COLO668 (cell line): ENCODE results near the gene DISP2.
A peak's percentile ranks its signal among the peaks of the same experiment; 100 is the strongest.

Source experiments
- DNase-seq: peaks from one replicate; lab custom pipeline; 2025; ENCODE audit not compliant: unreplicated experiment; lab: John Stamatoyannopoulos, UW

Gene DISP2

GRCh38 chr15:40325188-40325587, 32.8 kb upstream of the DISP2 start:
- no peak for DNase-seq

- DNase-seq: no peak
Observed at GRCh38 chr15:40325700-40326099, 32.3 kb upstream of the DISP2 start.

GRCh38 chr15:40327457-40327856, 30.6 kb upstream of the DISP2 start:
- no peak for DNase-seq

- no peak for DNase-seq
Observed at GRCh38 chr15:40328176-40328575, 29.8 kb upstream of the DISP2 start.

DNA sequence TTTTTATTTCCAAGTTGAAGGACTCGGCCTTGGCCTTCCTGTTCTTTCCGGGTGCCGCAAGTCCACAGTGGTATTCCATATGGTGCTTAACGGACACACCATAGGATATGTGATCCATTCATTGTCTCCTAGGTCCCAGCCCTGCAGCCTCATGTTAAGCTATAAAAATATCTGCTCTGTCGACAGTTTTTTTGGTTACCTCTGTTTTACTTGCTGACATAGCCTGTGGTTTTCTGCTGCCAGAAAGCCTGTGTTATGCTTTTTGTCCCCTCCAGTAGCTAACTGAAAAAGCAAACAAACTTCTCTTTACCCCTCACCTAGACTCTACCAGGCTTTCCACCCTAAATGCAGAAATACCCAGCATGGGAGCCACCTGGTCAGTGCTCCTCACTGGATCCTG, 29.3 kb upstream of the DISP2 start:
- no peak for DNase-seq

DNA sequence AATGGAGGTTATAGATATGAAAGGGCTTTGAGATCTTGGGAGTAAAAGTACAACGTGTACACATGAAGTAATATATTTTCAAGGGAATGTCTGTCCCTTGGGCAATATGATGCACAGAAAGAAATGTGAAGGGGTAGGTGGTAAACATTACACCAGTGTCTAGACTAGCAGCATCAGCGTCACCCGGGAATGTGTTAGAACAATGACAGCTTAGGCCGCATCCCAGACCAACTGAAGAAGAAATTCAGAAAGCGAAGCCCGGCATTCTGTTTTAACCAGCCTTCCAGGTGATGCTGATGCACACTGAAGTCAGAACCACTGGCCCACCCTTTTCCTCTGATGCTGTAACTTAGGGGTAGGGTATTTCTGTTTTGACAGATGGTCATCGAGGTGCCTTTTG, 28.2 kb upstream of the DISP2 start:
- DNase-seq: no peak

DNA sequence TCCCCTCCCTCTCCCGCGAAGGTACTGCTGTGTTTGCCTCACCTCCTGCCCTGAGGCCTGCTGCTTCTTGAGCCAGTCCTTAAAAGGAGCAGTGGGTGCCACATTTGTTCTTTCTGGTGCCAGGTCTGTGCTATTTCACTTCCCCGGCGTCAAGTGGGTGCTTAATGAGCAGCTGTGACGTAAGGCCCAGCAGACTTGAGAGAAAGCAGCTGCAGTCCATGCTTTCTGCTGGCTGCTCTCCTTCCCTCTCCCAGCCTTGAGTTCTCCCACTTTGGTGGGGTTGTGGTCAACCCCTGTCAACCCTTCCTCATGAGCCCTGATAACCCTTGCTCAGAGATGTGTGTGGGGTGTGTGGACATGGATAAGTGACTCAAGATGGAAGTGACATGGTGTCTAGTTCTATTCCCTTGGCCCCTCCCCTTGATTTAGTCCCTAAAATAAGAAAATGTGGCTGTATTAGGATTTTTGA, 27.6 kb upstream of the DISP2 start:
- no peak for DNase-seq

GRCh38 chr15:40331026-40331425, 27.0 kb upstream of the DISP2 start:
- DNase-seq: no peak

DNA sequence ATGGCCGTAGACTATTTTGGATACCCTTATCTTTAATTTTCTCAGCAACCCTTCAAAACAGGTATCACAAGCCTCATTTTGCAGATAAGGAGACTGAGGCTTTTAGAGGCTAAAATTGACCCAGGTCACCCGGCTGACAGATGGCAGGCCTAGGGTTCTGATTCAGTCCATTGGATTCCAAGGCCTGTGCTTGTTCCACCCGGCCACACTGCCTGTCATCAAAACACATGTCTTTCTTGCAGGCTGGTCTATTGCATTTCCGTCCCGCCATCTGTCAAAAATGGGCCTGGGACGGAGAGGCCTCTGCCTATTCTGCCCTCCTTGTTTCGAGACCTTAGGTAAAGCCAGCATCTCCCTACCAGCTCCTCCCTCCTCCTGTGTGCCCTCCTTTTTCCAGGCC, 26.4 kb upstream of the DISP2 start:
- no peak for DNase-seq

DNA sequence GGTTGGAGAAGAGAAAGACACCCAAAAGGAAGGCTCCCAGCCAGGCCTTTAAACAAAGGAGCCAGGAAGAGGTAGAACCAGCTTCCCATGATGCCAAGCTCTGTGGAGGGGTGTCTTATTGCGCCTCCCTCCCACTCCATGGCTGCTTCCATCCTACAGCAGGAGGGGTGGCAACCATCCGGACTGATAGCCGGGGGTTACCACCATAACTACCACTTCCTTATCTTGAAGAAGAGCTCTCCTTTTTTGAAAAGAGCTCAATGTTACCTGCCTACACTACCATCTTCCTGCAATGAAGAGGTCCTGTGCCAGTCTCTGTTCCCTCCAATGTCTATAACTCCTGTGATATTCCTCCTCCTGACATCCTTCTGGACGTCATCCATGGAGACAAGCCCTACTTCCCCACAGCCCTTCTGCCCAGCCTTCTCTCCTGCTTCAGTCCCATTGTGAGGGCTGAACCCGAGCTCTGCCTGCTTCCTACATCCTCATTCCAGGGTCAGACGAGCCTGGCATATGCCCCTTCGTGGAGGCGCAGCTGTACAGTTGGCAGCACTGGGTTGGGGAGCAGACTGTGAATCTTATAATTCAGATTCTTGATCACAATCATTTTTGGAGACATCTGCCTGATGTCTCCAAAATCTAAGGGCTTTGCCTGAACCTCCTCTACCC, 25.8 kb upstream of the DISP2 start:
- no peak for DNase-seq

GRCh38 chr15:40333922-40334492, 24.0 kb upstream of the DISP2 start:
- DNase-seq: no peak

- DNase-seq: no peak
Observed at GRCh38 chr15:40334541-40334940, 23.5 kb upstream of the DISP2 start.

DNA sequence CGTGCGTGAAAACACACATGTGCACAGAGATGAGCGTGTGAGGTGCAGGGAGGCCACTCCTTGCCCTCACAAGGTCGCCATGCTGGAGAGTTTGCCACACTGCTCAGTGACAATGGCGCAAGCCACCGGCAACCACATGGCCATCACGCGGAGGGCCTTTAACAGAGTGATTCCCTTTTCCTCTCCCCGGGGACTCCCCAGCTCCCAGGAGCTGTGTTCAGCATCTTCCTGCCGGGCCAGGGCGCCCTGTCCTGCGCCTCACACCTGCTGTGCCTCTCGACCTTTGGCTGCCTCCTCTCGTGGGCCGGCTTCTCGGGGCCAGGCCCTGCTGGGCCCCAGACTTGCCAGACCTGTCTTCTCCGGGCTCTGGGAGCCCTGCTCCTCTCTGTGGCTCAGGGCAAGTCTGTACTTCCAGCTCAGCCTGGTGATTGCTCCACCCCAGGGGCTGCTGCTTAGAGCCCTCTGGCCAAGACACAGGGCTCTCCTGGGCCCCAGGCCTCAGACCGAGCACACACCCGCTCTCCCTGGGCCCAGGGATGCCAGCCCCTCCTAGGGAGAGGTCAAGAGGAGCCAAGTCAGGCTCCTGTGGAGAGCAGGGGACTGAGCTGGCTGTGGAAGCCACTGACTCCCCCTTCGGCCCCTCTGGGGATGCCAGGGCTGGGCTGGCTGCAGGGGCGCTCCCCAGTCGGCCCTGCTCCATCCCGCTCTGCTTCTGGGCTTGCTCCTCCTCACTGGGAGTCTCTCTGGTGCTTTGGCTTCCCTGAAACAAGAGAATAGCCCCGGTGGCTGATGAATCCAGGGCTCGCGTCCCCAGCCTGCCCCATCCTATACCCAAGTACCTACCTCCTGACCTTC, 22.9 kb upstream of the DISP2 start:
- DNase-seq: no peak

- no peak for DNase-seq
Observed at GRCh38 chr15:40335938-40336743, 21.9 kb upstream of the DISP2 start.

GRCh38 chr15:40336744-40337122, 21.3 kb upstream of the DISP2 start:
- DNase-seq: no peak

DNA sequence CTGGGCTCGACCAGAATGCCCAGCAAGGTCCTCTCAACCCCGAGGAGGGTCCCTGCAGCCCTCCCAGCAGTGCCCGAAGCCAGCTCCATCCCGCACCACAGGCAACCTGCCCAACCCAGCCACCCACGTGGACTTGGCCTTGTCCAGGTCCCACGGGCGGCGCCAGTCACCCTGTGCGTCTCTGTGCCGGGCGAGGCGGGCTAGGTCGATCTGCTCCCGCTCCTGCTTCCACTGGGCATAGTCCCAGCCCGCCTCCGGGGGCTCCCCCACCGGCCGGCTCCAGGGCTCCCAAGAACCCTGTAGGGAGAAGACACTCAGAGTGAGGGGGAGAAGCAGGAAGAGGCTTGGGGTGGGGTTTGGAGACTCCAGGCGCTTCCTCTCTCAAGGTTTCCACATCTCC, 20.4 kb upstream of the DISP2 start:
- no peak for DNase-seq

DNA sequence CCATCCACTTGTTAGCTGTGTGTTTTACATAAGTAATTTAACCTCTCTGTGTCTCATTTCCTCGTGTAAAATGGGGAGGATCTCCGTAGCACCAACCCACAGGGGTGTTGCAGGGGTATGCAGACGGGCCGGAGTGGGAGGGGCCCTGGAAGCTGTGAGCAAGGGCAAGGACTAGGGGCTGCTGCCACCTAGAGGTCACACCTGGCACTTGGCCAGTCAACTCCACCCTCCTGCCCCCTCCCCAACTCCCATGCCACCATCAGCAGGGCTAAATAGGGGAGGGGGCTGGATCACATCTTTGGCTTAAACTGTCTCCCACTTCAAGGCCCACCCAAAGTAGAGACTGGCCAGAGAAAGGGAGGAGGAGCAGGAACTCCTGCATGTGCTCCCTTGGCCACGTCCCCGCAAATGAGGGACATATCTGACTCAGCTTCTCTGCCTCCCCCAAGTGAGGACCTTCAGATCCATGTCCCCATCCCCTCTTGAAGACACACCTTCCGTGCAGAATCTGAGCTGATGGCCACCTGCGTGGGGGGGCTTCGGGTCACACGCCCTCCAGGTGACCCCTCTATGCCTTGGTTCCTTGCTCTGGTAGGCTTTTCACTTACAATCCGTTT, 19.9 kb upstream of the DISP2 start:
- DNase-seq: peak; percentile 75

DNA sequence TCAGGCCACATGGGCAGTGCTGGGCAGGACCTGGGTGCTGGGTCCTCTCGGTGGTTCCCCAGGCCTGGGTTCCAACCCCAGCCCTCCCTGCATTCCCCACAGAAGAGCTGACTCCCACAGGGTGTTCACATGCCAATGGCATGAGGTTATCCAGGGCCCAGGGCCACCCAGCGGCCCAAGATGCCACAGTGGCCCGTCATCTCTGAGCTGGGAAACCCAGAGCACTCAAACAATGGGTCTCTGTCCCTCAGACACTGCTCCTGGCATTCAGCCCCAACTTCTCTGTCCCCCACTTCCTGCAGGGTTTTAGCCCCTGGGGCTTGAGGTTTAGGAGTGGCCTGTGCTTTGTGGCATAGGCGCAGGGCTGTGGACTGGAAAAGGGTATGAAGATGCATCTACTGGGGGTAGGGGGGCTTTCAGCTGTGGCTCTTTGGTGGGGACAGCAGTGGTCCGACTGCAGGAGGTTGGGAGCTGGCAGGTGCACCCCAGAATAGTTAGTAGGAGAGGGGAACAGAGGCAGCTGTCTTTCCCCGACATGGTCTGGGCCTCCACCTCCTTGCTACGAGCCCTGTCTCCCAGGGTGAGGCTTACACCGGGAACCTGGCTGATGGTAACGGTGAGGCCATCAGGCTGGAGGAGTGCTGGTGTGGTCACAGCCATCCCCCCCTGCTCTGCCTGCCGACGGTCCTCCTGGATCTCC, 18.9 kb upstream of the DISP2 start:
- DNase-seq: no peak

DNA sequence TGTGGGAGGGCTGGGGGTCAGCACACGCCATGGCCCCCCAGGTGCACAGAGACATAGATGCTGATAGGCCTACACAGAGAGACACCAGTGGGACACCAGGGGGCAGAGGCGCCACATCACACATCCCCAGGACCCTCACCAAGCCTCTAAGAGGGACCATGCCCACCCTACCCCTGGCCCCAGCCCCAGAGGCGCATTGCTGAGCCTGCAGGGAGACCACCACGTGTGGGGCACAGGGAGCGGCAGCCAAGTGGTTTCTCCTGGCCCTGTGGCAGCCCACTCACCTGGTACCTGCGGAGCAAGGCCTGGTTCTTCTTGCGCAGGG, 18.4 kb upstream of the DISP2 start:
- DNase-seq: no peak

DNA sequence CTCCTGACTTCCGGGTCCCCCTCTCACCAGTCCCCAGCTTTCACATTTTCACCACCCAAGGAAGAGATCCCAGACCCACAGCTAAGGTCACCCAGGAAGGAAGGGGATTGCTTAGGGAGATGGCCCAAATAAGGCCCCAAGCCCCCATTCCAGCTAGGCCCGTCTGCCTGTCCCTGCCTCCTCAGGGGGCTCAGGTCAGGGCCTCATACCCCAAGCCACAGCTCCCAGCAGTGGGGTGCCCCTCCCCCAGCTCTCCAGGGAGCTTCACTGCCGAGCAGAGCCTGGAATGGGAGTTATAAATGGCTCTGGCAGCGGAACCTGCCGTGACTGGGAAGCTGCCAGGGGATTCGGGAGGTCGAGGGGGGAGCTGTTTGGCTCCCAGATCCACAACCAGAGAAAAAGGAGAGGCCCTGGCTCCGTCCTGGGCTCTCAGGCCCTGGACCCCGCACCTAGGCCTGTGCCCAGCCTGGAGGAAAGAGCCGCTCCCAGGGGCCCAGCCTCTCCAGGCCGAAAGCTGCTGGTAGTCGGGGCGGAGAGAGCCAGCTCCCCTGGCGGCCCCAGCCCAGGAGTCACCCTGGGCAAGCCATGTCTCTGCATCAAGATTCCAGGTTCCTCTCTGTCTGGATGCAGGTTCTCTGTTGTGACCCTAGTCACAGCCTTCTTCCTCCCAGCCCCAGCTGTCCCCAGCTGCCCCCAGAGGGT, 17.8 kb upstream of the DISP2 start:
- peak; percentile 45 for DNase-seq
